Measurements from ENCODE around the gene COMP.

- no peak for TF ChIP-seq POLR2A (IDR thresholded peaks at IDR 0.05)
- TF ChIP-seq CTCF (IDR thresholded peaks at IDR 0.05 in 8 of 11, conservative IDR thresholded peaks at IDR 0.05 in 3 of 11) = no peak
Observed at GRCh38 chr19:18804139-18804601, 13.1 kb upstream of the COMP start.
